ENCODE measurements around the gene MED13L. TPM values are rescaled to one million over a fixed set of nuclear protein-coding genes. Genes with fewer than 3 reads are reported as not detected.

MED13L gene
- total and polyA plus RNA-seq, 11 donors, result 12.2 to 84.1 (median 60.2) TPM

DNA sequence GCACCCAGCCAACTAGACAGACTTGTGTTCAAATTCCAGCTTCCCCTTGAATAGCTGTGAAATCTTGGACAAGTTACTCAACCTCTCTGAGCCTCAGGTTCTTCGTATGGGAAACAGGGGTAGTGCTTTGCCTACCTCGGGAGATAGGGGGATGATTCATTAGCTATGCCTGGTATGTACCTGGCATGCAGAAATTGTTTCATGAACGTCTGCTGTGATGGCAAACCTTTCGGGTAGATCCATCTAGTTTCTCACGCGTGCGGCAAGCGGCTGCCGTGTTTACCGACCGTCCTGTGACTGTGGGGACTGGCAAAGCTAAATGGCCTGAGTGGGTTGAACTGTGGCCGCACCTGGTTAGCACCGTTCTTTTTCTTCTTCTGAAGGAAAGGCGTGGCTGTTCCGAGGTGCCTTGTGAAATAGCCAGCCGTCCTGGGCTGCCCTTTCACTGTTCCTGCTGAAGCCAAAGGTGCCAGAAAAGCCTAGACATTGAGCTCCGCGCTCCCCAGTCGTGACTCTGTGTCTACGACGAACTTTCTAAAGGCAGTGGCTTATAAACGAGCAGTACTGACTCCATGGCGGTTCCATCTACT, 40.6 kb upstream of the MED13L start:
- ATAC-seq (no peak), DNase-seq (no peak)
- Histone ChIP-seq H3K27ac (peak overlapping the region in 2 of 12 donors; percentile 15 to 83), H3K4me1 (peaks cover 6 to 37% (median 24%) of the 10 kb centered on the region in 12 donors), H3K4me3 (no peak overlapping the region), H3K9me3 (no peaks in the 10 kb centered on the region), H3K36me3 (no peaks in the 10 kb centered on the region), H3K27me3 (no peaks in the 10 kb centered on the region)
- 90 to 92% (median 91%) methylated on average over 23 of the region's 23 CpGs for WGBS, 4 donors
- TF ChIP-seq POLR2A (IDR thresholded peaks at IDR 0.05), result no peak
- TF ChIP-seq, protein P1, sequence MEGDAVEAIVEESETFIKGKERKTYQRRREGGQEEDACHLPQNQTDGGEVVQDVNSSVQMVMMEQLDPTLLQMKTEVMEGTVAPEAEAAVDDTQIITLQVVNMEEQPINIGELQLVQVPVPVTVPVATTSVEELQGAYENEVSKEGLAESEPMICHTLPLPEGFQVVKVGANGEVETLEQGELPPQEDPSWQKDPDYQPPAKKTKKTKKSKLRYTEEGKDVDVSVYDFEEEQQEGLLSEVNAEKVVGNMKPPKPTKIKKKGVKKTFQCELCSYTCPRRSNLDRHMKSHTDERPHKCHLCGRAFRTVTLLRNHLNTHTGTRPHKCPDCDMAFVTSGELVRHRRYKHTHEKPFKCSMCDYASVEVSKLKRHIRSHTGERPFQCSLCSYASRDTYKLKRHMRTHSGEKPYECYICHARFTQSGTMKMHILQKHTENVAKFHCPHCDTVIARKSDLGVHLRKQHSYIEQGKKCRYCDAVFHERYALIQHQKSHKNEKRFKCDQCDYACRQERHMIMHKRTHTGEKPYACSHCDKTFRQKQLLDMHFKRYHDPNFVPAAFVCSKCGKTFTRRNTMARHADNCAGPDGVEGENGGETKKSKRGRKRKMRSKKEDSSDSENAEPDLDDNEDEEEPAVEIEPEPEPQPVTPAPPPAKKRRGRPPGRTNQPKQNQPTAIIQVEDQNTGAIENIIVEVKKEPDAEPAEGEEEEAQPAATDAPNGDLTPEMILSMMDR (IDR thresholded peaks at IDR 0.05), result no peak
- intact Hi-C loops (cut with DNase I), result no loop called here

DNA sequence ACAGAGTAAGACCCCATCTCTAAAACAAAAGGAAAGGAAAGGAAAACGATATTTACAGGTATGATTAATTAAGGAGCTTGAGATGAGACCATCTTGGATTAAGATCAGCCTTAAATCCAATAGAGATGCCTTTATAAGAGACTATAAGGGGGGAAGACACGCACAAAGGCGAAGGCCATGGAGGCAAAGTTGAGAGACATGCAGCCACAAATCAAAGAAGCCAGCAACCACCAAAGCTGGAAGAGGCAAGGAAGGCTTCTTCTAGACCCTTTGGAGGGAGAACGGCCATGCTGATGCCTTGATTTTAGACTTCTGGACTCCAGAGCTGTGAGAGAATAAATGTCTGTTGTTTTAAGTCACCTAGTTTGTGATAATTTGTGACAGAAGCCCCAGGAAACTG, 39.6 kb upstream of the MED13L start:
- ATAC-seq, result no peak
- Histone ChIP-seq H3K27me3 (no peaks in the 10 kb centered on the region), H3K4me1 (peaks cover 6 to 37% (median 24%) of the 10 kb centered on the region in 12 donors), H3K9me3 (no peaks in the 10 kb centered on the region), H3K36me3 (no peaks in the 10 kb centered on the region), H3K27ac (no peak overlapping the region), H3K4me3 (no peak overlapping the region)
- WGBS, 4 donors, result 93 to 98% (median 95%) methylated on average over 4 of the region's 4 CpGs
- no peak for DNase-seq
- intact Hi-C loops (cut with DNase I), result no loop called here
- no peak for TF ChIP-seq POLR2A (IDR thresholded peaks at IDR 0.05)
- TF ChIP-seq, protein P1 (IDR thresholded peaks at IDR 0.05), result no peak

DNA sequence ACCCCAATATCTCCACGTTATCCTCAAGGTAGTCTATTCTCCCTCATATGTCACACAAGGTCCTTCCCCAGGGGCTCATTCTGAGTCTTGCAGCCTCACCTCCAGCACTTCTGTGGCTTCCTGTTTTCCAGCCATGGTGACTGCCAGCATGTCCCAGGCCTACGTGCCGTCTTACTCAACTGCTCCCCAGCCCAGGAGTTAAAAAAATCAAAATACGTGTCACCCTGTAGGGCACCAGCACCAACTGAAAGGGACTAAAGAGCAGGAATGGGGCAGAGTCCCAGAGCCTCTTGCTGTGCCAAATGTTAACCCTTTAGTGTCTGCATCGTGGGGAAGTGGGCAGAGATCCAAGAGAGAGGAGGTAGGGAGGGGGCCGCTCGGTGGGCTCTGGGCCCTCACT, 37.0 kb upstream of the MED13L start:
- intact Hi-C loops (cut with DNase I), result no loop called here
- WGBS, 4 donors, result 72 to 81% (median 76%) methylated on average over 7 of the region's 7 CpGs
- no peak overlapping the region for H3K27ac ChIP-seq
- DNase-seq (no peak), ATAC-seq (no peak)
- H3K27me3 ChIP-seq, result no peaks in the 10 kb centered on the region
- TF ChIP-seq, protein P1 (IDR thresholded peaks at IDR 0.05), result no peak
- TF ChIP-seq POLR2A (IDR thresholded peaks at IDR 0.05), result no peak
- H3K9me3 ChIP-seq, result peaks cover 0 to 9% (median 3%) of the 10 kb centered on the region in 12 donors
- H3K4me1 ChIP-seq, result peaks cover 6 to 19% (median 9%) of the 10 kb centered on the region in 12 donors
- H3K36me3 ChIP-seq, result no peaks in the 10 kb centered on the region
- no peak overlapping the region for H3K4me3 ChIP-seq

DNA sequence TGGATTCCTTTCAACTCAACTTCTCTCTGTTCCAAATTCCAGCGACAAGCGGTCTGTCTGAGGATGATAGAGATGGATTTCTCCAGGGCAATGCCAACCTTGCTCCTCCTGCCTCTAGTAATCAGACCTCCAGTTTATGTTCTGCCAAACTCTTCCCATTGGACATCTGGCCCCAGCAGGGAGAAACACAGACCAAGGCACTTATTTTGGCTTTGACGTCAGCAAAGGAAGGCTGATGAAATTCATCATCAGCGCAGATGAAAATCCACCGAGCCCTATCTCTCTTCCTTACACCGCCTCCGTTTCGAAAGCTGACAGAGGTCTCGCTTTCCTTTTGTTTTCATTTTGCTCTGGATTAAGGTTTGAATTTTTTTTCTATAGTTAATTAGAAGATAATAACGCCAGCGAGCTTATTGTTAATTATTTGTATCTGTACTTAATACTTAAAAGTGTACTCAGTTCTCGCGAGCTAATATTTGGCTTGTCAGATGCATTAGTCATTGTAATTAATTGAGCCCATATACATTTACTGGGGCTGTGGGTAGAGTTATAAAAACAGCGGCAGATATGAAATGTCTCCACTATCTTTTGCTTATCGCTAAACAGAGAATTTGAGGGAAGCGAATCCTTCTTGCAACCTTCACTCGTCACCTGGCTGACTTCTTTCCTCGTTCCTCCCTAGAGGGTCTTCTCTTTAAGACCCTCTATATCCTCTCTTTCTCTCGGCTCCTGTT, 35.9 kb upstream of the MED13L start:
- H3K4me3 ChIP-seq, result peak overlapping the region in 1 of 12 donors; percentile 20
- H3K9me3 ChIP-seq, result peaks cover 0 to 16% (median 5%) of the 10 kb centered on the region in 12 donors
- DNase-seq, result no peak
- H3K27ac ChIP-seq, result no peak overlapping the region
- TF ChIP-seq, protein P1 (IDR thresholded peaks at IDR 0.05), result no peak
- TF ChIP-seq POLR2A (IDR thresholded peaks at IDR 0.05), result no peak
- intact Hi-C loops (cut with DNase I), result no loop called here
- H3K27me3 ChIP-seq, result no peaks in the 10 kb centered on the region
- H3K36me3 ChIP-seq, result no peaks in the 10 kb centered on the region
- WGBS, 4 donors, result 76 to 84% (median 83%) methylated on average over 19 of the region's 19 CpGs
- ATAC-seq, result no peak
- H3K4me1 ChIP-seq, result peaks cover 0 to 8% (median 0%) of the 10 kb centered on the region in 12 donors

Data from heart left ventricle (tissue), 16 donors.